Colon (tissue), 2 donors: Measurements from ENCODE around the gene STK32B.

Experiments used
- FAIRE-seq: peaks from 2 replicates; lab custom pipeline; 2012; peaks lifted over from hg19 to GRCh38; lab: Jason Lieb, UNC
- donor health status: control.
- donor health status: control.

Gene STK32B

DNA sequence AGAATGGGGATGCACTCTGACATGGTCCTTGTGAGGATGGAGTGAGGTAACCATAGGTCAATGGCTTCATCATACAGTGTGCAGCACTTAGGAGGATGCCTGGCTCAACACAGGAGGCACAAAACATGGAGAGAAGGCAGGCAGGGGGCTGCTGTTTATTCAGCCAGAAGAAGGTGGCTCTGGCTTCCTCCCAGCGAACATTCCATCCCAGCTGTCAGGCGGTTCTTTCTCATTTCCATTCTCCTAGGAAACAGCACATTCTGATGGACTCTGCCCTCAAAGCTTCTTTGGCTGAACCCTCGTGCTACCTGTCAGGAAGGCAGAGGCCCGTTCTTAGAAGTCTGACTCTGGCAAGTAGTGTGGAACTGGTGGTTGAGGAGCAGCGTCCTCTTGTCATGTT is 18.6 kb downstream of the STK32B start:
- no peak for FAIRE-seq

- no peak for FAIRE-seq
These were observed 21.7 kb downstream of the STK32B start for GRCh38 chr4:5072948-5073347.

DNA sequence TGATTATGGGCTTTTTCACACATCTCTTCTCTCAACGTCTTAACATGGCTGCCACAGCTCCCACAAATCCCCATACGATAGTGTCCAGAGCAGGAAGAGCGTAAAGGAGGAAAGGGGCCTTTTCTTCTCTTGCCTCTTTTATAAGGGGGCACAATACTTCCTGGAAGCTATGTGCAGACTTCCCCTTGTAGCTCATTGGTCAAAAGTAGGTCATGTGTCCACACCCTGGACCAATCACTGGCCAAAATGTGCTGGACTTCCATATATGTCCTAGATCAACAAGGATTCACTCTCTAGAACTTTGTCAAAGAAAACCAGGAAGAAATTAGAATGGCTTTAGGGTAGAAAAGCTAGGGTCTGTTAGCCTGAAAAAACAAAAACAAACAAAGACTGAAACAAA is 26.7 kb downstream of the STK32B start:
- FAIRE-seq, result no peak

DNA sequence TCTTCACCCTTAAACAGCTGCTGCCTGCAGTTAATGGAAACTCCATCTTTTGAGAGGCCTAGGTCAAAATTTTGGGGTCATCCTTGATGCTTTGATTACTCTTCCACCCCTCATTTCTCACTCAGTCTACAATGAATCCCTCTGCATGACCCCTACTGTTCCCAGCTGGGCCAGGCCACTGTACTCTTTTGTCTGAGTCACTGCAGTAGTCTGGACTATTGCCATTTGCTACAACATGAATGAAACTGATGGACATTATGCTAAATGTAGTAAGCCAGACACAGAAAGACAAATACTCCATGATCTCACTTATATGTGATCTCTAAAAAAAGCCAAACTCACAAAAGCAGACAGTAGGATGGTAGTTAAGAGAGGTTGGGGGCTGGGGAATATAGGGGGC is 28.3 kb downstream of the STK32B start:
- no peak for FAIRE-seq

DNA sequence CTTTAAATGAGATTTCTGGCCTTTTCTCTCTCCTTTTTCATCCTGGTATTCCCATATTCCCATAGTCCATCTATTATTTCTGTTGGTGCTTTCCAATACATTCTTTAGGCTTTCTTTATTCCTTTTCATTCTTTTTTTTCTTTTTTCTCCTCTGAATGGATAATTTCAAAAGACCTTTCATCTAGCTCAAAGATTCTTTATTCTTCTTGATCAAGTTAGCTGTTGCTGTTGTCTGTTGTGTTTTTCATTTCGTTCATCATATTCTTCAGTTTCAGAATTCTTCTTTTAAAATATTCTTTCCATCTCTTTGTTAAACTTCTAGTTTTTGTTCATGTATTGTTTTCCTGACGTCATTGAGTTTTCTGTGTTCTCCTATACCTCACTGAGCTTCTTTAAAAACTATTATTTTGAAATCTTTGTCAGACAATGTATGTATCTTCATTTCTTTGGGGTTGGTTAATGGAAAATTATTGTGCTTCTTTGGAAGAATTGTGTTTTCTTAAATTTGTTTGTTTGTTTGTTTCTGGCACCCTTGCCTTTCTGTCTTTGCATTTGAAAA is 30.2 kb downstream of the STK32B start:
- no peak for FAIRE-seq

DNA sequence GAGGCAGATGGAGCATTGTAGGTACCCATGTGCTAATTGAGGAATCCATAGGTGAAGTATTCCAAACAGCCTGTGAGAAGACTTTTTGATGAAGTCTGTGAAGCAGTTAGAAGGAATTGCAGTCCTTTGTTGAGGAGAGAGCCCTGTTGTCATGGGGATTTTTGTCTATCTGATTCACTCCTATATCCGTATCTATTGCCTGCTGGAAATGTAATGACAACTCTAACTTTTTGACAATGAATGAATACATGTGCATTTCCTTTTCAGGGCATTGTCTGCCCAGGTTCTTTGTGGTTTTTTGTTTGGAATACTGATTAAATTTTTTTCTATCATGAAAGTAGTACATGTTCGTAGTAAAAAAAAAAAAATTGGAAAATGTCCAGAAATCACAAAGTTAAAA is 31.1 kb downstream of the STK32B start:
- FAIRE-seq, result no peak

GRCh38 chr4:5084911-5085475 is 33.7 kb downstream of the STK32B start:
- no peak for FAIRE-seq

DNA sequence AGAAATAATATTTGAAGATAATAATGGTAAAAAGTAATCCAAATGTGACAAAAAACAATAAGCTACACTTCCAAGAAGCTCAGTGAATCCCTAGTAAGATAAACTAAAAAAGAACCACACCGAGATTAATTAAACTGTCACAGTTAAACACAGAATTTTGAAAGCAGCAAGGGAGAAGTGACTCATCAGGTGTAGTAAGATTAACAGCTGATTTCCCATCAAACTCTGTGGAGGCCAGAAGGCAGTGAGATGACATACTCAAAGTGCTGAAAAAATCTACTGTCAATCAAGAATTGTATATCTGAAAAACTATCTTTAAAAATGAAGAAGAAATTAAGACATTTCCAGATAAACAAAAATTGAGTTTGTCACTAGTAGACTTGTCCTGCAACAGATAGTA is 35.3 kb downstream of the STK32B start:
- no peak for FAIRE-seq

- FAIRE-seq, result no peak
These were observed 45.0 kb downstream of the STK32B start for GRCh38 chr4:5096261-5096660.

GRCh38 chr4:5098176-5098575 is 46.9 kb downstream of the STK32B start:
- no peak for FAIRE-seq

GRCh38 chr4:5100336-5100735 is 49.1 kb downstream of the STK32B start:
- no peak for FAIRE-seq

DNA sequence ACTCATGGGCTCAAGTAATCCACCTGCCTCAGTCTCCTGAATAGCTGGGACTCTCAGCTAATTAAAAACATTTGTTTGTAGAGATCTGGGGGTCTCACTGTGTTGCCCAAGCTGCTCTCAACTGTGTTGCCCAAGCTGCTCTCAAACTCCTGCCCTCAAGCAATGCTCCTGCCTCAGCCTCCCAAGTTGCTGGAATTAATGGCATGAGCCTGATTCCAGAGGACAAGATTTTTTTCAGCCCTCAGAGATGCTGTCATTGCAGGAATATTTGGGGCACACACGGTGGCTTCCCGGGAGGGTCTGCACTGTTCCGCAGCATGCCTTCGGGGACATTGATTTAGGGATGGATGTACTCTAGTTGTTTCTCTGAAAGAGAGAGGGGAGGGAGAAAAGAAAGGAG is 49.7 kb downstream of the STK32B start:
- no peak for FAIRE-seq

DNA sequence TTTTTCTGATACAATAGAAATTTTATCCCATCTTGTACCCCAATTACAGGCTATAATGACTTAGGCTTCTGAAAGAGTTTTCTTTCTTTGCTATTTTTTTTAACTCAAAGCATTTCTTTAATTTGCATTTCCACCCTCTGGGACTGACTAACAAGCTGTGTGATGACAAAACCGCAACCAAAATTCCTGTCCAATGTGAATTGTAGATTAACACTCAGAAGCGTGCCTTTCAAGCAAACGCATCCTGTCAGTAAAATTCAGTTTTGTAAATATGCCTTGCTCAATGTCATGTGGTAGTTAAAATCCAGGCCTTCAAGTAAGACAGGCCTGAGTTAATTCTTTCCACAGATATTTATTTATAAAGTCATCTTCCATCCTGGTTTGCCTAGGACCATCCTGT is 50.3 kb downstream of the STK32B start:
- FAIRE-seq, result no peak

- FAIRE-seq, result no peak
These were observed 59.6 kb downstream of the STK32B start for GRCh38 chr4:5110901-5111300.

GRCh38 chr4:5112333-5113095 is 61.2 kb downstream of the STK32B start:
- no peak for FAIRE-seq

DNA sequence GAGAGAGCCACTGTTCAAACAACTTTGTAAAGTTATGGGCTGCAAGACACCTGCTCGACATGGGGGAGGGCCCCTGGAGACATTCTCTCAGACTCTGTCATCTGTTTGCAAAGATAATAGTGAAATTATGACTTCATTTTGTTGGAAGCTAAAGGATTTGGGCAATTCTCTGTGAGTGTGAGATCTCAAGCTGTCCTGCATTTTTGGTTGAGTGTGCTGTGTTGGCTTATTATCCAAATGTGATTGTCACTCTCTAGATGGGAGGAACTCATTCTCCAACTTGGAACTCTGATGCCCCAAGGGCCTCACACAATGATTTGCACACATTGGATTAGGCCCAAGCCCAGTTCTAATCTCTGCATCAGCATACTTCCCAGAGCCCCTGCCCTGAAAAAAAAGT is 63.7 kb downstream of the STK32B start:
- FAIRE-seq, result no peak

- no peak for FAIRE-seq
These were observed 67.0 kb downstream of the STK32B start for GRCh38 chr4:5118091-5118786.

- FAIRE-seq, result no peak
These were observed 67.9 kb downstream of the STK32B start for GRCh38 chr4:5118994-5119835.

DNA sequence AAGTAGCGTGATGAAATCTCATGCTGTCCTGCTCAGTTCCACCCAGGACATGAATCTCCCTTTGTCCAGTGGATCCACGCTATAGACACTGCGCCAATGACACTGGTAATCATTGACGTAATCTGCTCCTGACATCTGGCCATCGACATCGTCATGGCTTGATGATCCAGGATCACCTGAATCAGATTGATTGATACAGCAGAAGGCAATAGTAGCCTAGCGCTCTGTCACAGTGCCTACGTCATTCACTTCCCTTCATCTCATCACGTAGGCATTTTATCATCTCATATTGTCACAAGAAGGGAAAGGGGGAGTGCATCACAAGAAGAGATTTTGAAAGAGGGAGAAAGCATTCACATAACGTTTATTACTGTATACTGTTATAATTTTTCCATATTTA is 68.8 kb downstream of the STK32B start:
- no peak for FAIRE-seq

DNA sequence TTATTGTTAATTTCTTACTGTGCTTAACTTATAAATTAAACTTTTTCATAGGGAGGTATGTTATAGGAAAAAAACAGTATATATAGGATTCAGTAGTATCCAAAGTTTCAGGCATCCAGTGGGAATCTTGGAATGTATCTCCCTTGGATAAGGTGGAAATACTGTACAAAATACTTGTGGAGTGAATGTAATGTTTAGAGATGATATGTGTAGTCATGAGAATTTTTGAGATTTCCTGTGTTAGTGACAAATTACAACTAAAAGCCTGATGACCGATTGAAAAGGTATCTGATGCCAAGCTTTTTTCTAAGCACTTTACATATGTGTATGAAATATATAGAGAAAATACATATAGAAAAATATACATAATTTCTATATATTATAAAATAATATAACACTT is 69.2 kb downstream of the STK32B start:
- no peak for FAIRE-seq

GRCh38 chr4:5122114-5122513 is 70.8 kb downstream of the STK32B start:
- FAIRE-seq, result no peak

DNA sequence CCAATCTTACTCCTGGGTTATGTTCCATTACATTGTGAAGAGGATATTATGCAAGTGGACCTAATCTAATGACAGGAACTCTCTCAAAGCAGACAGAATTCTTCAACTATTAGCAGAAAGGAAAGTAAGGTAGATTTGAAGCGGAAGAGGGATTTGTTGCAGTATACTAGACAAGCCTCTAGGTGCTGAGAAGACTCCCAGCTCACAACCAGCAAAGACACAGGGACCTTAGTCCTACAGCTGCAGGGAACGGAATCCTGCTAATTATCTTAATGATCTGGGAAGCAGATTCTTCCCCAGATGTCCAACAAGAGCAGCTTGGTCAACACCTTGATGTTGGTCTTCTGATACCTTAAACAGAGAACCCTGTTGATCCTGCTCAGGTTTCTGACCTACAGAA is 73.6 kb downstream of the STK32B start:
- FAIRE-seq, result no peak
